SJSA1 (cell line): ENCODE measurements around the gene EOGT. TPM values are rescaled to one million over a fixed set of nuclear protein-coding genes. Genes with fewer than 3 reads are reported as not detected.

Source experiments
- DNase-seq, 2 experiments: peaks; one replicate each; pipeline ENCODE4 v3.0.0-alpha.2; 2015 to 2020; ENCODE audit warnings: low spot score in 2 of 2, low read depth in 1 of 2
- H3K27ac ChIP-seq: fragments of 250-450 bp; sonication (Bioruptor Pico); 2 replicates; pipeline ENCODE4 v1.5.1; 2020; ENCODE audit warnings: mild to moderate bottlenecking, moderate library complexity
- H3K27me3 ChIP-seq: fragments of 250-450 bp; sonication (Bioruptor Pico); replicated peaks from 2 replicates; pipeline ENCODE4 v1.5.1; 2020; ENCODE audit warnings: mild to moderate bottlenecking, moderate library complexity
- H3K36me3 ChIP-seq: fragments of 250-450 bp; sonication (Bioruptor Pico); 2 replicates; pipeline ENCODE4 v1.5.1; 2020; ENCODE audit warnings: mild to moderate bottlenecking
- H3K4me1 ChIP-seq: fragments of 250-450 bp; sonication (Bioruptor Pico); replicated peaks from 2 replicates; pipeline ENCODE4 v1.6.1; 2021; ENCODE audit warnings: mild to moderate bottlenecking
- H3K4me3 ChIP-seq: fragments of 250-450 bp; sonication (Bioruptor Pico); 2 replicates; pipeline ENCODE4 v1.5.1; 2020; ENCODE audit warnings: mild to moderate bottlenecking
- H3K9me3 ChIP-seq: fragments of 250-450 bp; sonication (Bioruptor Pico); replicated peaks from 2 replicates; pipeline ENCODE4 v1.5.1; 2020; ENCODE audit warnings: mild to moderate bottlenecking
- total RNA-seq: library from RNA; depleted of rRNA; stranded (reverse); fragments of >200 nt; shearing (Covaris generic); gene quantifications from 2 replicates; pipeline ENCODE4 v1.2.3, GENCODE V29; 2014; rRNA removed

Gene EOGT
- total RNA-seq, 1 experiment from 2014 or later = 43.0 TPM

DNA sequence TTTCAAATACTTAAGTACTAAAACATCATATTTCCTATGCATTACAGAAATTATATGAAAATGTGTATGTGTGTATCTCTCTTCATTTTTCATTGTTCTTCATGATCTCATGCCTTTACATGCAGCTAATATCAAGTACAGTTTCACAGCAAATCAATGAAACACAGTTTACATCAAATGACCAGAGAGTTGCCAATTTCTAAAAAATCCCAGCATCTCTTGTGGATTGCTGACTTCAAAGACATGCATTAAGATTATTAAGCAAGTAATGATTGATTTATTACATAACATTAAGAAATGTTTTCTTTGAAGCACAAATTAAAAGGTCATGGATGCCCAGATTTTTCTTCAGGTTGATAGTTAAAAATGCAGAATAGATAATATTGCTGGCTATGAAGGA, 50.1 kb downstream of the EOGT start:
- H3K27me3 ChIP-seq = peaks cover 9% of the 10 kb centered on the region
- no peak for DNase-seq
- H3K9me3 ChIP-seq = no peaks in the 10 kb centered on the region
- H3K36me3 ChIP-seq = no peaks in the 10 kb centered on the region
- no peak overlapping the region for H3K4me3 ChIP-seq
- H3K27ac ChIP-seq = no peak overlapping the region
- H3K4me1 ChIP-seq = no peaks in the 10 kb centered on the region

DNA sequence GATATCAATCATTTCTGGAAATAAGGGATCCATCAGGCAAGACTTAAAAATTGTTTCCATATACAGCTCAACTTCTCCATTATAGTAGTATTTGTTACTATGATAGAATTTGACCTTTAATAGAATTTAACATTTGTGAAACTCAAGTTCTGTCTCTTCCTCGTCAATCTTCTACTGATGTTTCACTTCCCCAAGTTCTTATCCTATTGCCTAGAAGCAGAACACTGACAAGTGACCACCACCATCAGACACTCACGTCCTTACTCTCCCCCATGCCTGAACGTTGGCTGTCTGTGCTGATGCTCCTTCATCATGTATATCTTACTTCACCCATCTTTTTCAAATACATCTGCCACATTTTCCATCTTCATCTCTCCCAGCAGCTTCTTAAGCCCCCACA, 54.6 kb downstream of the EOGT start:
- no peaks in the 10 kb centered on the region for H3K36me3 ChIP-seq
- H3K27ac ChIP-seq = no peak overlapping the region
- H3K4me3 ChIP-seq = no peak overlapping the region
- peaks cover 19% of the 10 kb centered on the region for H3K27me3 ChIP-seq
- H3K9me3 ChIP-seq = no peaks in the 10 kb centered on the region
- no peak for DNase-seq
- H3K4me1 ChIP-seq = no peaks in the 10 kb centered on the region

DNA sequence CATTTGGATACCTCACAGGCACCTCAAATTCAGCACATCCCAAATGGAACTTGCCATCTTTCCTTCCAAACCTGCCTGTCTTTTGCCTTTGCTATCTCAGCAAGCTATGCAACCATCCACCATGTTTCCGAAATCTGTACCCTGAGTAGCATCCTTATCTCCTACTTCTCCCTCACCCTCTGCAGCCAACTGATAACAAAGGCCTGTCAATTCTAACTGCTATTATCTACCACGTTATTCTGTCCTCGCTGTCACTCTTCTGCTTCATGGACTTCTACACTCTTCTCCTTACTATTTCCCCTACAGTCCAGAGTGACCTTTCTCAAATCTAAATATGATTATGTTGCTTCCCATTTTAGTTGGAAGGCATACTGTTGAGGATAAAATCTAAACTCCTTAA, 55.6 kb downstream of the EOGT start:
- Histone ChIP-seq H3K27me3 (peaks cover 12% of the 10 kb centered on the region), H3K36me3 (no peaks in the 10 kb centered on the region), H3K9me3 (no peaks in the 10 kb centered on the region), H3K4me3 (no peak overlapping the region), H3K27ac (no peak overlapping the region), H3K4me1 (no peaks in the 10 kb centered on the region)
- no peak for DNase-seq

DNA sequence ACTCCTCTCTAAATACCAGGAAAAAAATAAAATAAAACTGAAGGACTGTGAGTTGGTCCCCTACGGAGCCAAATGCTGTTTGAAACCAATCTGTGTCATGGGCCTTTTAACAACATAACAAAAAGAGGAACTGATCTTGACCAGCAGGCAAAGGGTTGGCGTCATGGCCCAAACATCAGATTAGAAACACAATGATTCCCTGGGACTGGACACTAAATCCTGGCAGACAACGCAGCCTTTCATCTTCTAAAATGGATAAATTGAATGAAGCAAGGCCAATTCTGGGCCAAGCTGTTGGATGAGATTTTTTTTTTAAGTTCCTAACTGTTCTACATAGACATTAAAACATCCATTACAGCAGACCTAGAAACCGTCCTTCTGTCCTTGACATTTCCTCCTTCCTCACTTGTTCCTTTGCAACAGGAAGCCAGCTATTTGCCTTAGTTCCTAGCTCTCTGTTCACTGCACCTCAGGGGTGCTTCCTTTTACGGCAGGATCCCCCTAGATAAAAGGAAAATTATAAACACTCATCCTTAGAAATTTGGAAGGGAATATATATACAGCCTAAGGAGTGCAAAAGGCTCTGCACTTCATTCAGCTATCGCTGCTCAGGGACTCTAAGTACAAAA, 59.6 kb downstream of the EOGT start:
- no peaks in the 10 kb centered on the region for H3K36me3 ChIP-seq
- no peak overlapping the region for H3K27ac ChIP-seq
- no peak overlapping the region for H3K4me3 ChIP-seq
- DNase-seq = no peak
- H3K9me3 ChIP-seq = no peaks in the 10 kb centered on the region
- peaks cover 10% of the 10 kb centered on the region; the same call in 1 of the 2 replicates for H3K27me3 ChIP-seq
- H3K4me1 ChIP-seq = no peaks in the 10 kb centered on the region

DNA sequence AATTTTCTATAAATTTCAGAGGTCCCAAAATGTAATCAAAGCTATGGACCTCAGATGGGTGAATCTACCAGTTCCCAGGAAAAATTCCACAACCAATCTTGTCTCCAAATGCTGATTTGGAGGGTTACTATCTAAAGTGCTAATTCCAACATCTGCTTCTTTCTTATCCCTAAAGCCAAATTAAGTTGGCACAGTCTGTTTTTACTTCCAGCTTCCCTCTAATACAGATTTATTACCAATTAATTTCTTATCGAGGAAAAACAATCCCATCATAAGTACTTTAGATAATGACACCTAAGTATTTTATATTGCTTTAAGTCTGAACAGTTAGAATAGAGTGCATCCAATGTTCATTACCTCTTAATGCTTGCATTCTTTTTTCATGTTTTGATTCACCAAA, 68.3 kb downstream of the EOGT start:
- Histone ChIP-seq H3K4me1 (no peaks in the 10 kb centered on the region), H3K9me3 (no peaks in the 10 kb centered on the region), H3K27ac (no peak overlapping the region), H3K4me3 (no peak overlapping the region), H3K36me3 (no peaks in the 10 kb centered on the region), H3K27me3 (no peaks in the 10 kb centered on the region)
- no peak for DNase-seq

DNA sequence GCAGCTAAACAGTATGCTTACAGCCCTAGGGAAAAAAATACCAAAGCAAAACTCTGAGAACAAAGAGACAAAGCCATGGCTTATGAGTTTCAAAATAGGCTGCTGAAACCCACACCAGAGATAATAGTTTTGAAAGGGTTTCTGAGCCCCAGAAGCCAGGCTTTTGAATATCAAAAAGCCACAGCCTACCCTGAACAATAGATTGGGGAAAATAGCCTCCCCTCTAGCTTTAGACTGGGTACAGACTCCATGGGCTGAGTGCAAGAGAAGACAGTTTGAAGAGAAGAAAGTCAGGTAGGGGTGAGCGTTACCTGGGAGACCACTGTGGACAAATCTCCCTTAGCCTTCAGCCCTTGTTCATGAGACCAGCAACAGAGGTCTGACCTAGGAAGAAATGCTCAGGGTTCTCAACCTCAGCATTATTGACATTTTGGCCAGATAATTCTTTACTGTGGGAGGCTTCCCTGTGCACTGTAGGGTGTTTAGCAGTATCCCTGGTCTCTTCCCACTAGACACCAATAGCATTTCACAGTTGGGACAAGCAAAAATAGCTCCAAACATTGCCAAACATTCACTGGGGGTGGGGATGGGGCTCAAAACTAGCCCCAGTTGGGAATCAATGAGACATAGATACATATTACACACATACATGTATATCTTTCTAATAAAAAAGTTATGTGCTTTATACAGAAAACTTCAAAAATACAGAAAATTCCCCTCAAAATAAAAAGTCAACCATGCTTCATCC, 69.6 kb downstream of the EOGT start:
- Histone ChIP-seq H3K27ac (no peak overlapping the region), H3K27me3 (no peaks in the 10 kb centered on the region), H3K9me3 (no peaks in the 10 kb centered on the region), H3K36me3 (no peaks in the 10 kb centered on the region), H3K4me1 (no peaks in the 10 kb centered on the region), H3K4me3 (no peak overlapping the region)
- no peak for DNase-seq

DNA sequence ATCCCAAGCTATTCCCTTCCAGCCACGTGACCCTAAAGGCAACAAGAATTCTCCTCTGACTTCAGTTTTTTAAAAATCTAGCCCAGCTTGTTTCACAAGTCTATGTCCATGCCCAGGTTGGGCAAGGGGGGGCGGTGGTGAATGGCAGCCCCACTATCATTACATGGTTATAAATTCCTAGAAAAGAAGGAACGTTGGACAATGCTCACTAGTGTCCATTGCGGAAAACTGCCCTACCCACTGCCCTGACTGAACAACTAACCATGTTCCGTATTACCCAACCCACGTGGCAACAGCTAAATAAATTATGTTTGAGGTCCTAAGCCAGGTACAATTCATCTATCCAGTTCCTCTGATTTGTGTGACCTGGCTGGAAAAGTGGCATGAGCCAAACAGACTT, 72.4 kb downstream of the EOGT start:
- Histone ChIP-seq H3K36me3 (no peaks in the 10 kb centered on the region), H3K27me3 (no peaks in the 10 kb centered on the region; the same call in none of the 2 replicates), H3K9me3 (no peaks in the 10 kb centered on the region), H3K4me1 (no peaks in the 10 kb centered on the region), H3K27ac (no peak overlapping the region), H3K4me3 (no peak overlapping the region)
- no peak for DNase-seq

DNA sequence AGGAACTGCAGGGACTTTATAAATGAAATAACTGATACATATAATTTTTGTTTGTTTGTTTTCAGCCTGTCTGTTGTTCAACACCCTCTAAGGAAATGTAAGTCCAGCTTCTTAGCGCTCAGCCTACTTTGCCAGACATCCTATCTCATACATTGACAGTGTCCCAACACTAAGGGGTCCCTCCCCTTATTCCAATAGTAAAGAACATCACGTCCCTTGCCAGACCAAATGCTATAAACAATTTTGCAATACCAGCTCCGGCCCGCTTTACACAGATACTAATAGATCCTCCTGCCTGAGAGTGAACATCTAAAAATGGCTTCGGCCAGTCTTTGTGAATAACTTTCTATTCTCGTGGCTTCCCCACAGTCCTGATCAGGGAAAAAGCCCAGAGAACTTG, 76.6 kb downstream of the EOGT start:
- no peaks in the 10 kb centered on the region for H3K36me3 ChIP-seq
- H3K27ac ChIP-seq = no peak overlapping the region
- no peaks in the 10 kb centered on the region for H3K9me3 ChIP-seq
- DNase-seq = no peak
- H3K27me3 ChIP-seq = peaks cover 12% of the 10 kb centered on the region
- H3K4me1 ChIP-seq = no peaks in the 10 kb centered on the region
- H3K4me3 ChIP-seq = no peak overlapping the region

DNA sequence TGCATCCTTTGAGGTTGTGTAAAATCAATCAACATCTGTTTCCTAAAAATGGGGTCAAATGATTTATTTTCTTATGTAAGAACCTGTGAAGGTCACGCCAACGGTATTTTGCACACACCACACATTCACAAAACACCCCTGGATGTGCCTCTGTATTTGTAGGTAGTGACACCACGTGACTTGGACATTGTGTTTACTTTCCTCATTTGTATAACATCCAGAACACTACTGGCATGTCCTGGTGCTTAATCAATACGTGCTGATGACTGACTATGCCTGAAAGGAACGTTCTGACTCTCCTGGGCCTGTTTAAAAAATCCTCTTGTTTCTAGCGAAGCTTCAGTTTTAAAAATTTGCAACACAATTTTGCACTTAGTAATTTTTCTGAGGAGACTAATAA, 77.7 kb downstream of the EOGT start:
- no peak for DNase-seq
- Histone ChIP-seq H3K4me3 (no peak overlapping the region), H3K36me3 (no peaks in the 10 kb centered on the region), H3K9me3 (no peaks in the 10 kb centered on the region), H3K27me3 (peaks cover 20% of the 10 kb centered on the region), H3K27ac (no peak overlapping the region), H3K4me1 (no peaks in the 10 kb centered on the region)

DNA sequence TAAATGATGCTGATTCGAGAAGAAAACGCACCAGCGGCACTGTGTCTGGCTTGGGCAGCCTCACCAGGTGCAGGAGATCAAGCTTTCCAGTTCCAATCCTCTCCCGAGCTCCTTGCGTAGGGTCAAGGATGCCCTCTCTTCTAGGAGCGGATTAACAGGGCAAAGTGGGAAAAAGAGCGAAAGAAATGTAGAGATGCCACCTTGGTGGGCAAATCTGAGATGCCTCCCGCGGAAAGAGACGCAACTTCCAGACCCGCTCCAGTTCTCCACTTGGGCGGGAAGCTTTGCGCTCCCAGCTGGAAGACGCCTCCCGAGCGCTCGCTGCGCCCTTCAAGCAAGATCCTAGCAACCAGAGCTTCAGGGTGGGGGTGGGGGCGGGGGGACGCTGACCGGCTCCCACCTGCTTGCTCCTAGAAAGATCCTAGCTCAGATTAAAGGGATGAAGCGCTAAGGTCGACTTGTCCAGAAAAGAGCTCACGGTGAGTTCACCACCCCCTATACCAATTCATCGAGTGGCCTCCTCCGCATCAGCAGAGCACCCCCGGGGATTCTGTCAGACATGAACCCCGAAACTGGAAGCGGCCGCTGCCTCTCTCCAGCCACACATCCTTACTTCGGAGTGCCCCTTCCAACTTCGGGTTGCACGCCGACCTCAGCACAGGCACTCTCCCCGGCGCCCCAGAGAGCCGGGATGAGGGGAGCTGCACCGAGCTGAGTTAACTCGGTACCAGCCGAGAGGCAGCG, 81.9 kb downstream of the EOGT start:
- no peaks in the 10 kb centered on the region for H3K36me3 ChIP-seq
- DNase-seq = no peak
- no peak overlapping the region for H3K27ac ChIP-seq
- peaks cover 35% of the 10 kb centered on the region for H3K27me3 ChIP-seq
- H3K4me3 ChIP-seq = no peak overlapping the region
- no peaks in the 10 kb centered on the region for H3K4me1 ChIP-seq
- no peaks in the 10 kb centered on the region for H3K9me3 ChIP-seq

Other genes with a start within 250 kb of the EOGT start
- not detected in 2 replicates for gene TAFA4, start 81.1 kb downstream of the EOGT start, total RNA-seq
- 11.8 and 19.5 TPM in 2 replicates for gene TMF1, start 38.6 kb upstream of the EOGT start, total RNA-seq
- gene UBA3, start 66.7 kb upstream of the EOGT start, total RNA-seq = 63.6 and 76.4 TPM in 2 replicates
- 49.8 and 57.3 TPM in 2 replicates for gene ARL6IP5, start 71.3 kb upstream of the EOGT start, total RNA-seq
- gene LMOD3, start 108.9 kb upstream of the EOGT start, total RNA-seq = not detected in 2 replicates